HG03139 (cell line): ENCODE measurements around the gene HELZ.
A peak's percentile ranks its signal among the peaks of the same experiment; 100 is the strongest.

Experiments used
- ATAC-seq: cut with Tn5 transposase; IDR thresholded peaks from one replicate; pipeline ENCODE4 v1.9.1; 2021; ENCODE audit not compliant: unreplicated experiment

Gene HELZ

GRCh38 chr17:67088639-67089038 is 156.4 kb downstream of the HELZ start:
- ATAC-seq = no peak

GRCh38 chr17:67085406-67085805 is 159.6 kb downstream of the HELZ start:
- ATAC-seq = no peak

GRCh38 chr17:67082107-67082506 is 162.9 kb downstream of the HELZ start:
- ATAC-seq = peak; percentile 82

GRCh38 chr17:67080804-67081203 is 164.2 kb downstream of the HELZ start:
- no peak for ATAC-seq

GRCh38 chr17:67079491-67079890 is 165.5 kb downstream of the HELZ start:
- no peak for ATAC-seq

- ATAC-seq = no peak
These were observed 166.7 kb downstream of the HELZ start for GRCh38 chr17:67078292-67078691.

GRCh38 chr17:67076290-67076689 is 168.7 kb downstream of the HELZ start:
- no peak for ATAC-seq

GRCh38 chr17:67074781-67075180 is 170.2 kb downstream of the HELZ start:
- no peak for ATAC-seq

GRCh38 chr17:67072885-67073284 is 172.1 kb downstream of the HELZ start:
- ATAC-seq = no peak

GRCh38 chr17:67071595-67071994 is 173.4 kb downstream of the HELZ start:
- ATAC-seq = no peak

- ATAC-seq = no peak
These were observed 175.3 kb downstream of the HELZ start for GRCh38 chr17:67069603-67070136.

GRCh38 chr17:67068999-67069398 is 176.0 kb downstream of the HELZ start:
- no peak for ATAC-seq

- ATAC-seq = no peak
These were observed 177.2 kb downstream of the HELZ start for GRCh38 chr17:67067571-67068482.

- ATAC-seq = no peak
These were observed 178.3 kb downstream of the HELZ start for GRCh38 chr17:67066717-67067116.

- ATAC-seq = no peak
These were observed 181.9 kb downstream of the HELZ start for GRCh38 chr17:67063141-67063540.

GRCh38 chr17:67059372-67059771 is 185.6 kb downstream of the HELZ start:
- ATAC-seq = no peak

- ATAC-seq = no peak
These were observed 187.0 kb downstream of the HELZ start for GRCh38 chr17:67058036-67058435.

GRCh38 chr17:67056746-67057490 is 188.1 kb downstream of the HELZ start:
- ATAC-seq = no peak

- no peak for ATAC-seq
These were observed 188.9 kb downstream of the HELZ start for GRCh38 chr17:67055811-67056745.

- no peak for ATAC-seq
These were observed 190.0 kb downstream of the HELZ start for GRCh38 chr17:67055041-67055443.

GRCh38 chr17:67054608-67055007 is 190.4 kb downstream of the HELZ start:
- ATAC-seq = no peak
